HCT116 (cell line): ENCODE measurements around the gene TMEM86A. TPM values are rescaled to one million over a fixed set of nuclear protein-coding genes. Genes with fewer than 3 reads are reported as not detected.

Experiments
- ATAC-seq: fragments of 200-7000 bp; cut with Tn5 transposase; 2 replicates; pipeline ENCODE4 v1.9.1; 2020; ENCODE audit warnings: mild to moderate bottlenecking, moderate library complexity
- BruUV-seq: library from RNA; stranded (reverse); fragments of 400-500 nt; replicated peaks from 2 replicates; lab custom pipeline; 2021; lab: Mats Ljungman, UMichigan
- CTCF ChIA-PET: fragments of 300-600 bp; sonication (Branson Sonifier 250); formaldehyde crosslinking; loops from one replicate; lab custom pipeline; 2021; ENCODE audit warnings: antibody characterized with exemption; lab: Charles Lee
- POLR2A ChIA-PET: fragments of 300-600, 350-600 bp; sonication (Branson Sonifier 250); formaldehyde crosslinking; loops from one replicate; lab custom pipeline; 2021; ENCODE audit warnings: antibody characterized with exemption; lab: Charles Lee
- RAD21 ChIA-PET, 2 experiments: fragments of 300-600 bp; sonication (Branson Sonifier 250); formaldehyde crosslinking; loops; one replicate each; lab custom pipeline; 2023; ENCODE audit warnings: low total read pairs in 2 of 2; ENCODE audit not compliant: uncharacterized antibody in 2 of 2, unreplicated experiment in 2 of 2, low non-redundant PET in 1 of 2; lab: Charles Lee
- DNase-seq: peaks from one replicate; pipeline ENCODE4 v3.0.0-alpha.2; 2010; ENCODE audit warnings: low read depth, low spot score
- H2AFZ ChIP-seq: fragments of 200-600 bp; shearing (Covaris generic), sonication (generic); 2 replicates; pipeline ENCODE4 v1.6.1; 2017; ENCODE audit warnings: low read depth, mixed run types, mixed read lengths, antibody characterized with exemption, low read length; ENCODE audit not compliant: poor library complexity, severe bottlenecking
- H3K27ac ChIP-seq: 2 replicates; pipeline ENCODE4 v1.5.1; 2012; ENCODE audit warnings: low read depth, low read length
- H3K27me3 ChIP-seq: fragments of 200-600 bp; sonication (generic); 2 replicates; pipeline ENCODE4 v1.6.1; 2016; ENCODE audit warnings: mixed run types, low read length, mixed read lengths; ENCODE audit not compliant: insufficient read depth
- H3K36me3 ChIP-seq, 2 experiments: fragments of 200-500 bp in 1 of 2; fragments of 200-600 bp in 1 of 2; sonication (Bioruptor generic) in 1 of 2; sonication (generic) in 1 of 2; 2 replicates each; pipeline versions ENCODE4 v1.5.1 to v1.6.1; 2014 to 2016; ENCODE audit warnings: low read length in 2 of 2, inconsistent platforms in 1 of 2, mixed read lengths in 1 of 2, mixed run types in 1 of 2; ENCODE audit not compliant: insufficient read depth in 2 of 2, control insufficient read depth in 1 of 2
- H3K4me1 ChIP-seq, 2 experiments: fragments of 200-600 bp in 1 of 2; sonication (generic) in 1 of 2; 2 replicates each; pipeline versions ENCODE4 v1.5.1 to v1.6.1; 2012 to 2017; ENCODE audit warnings: low read length in 2 of 2, inconsistent platforms in 1 of 2, mild to moderate bottlenecking in 1 of 2, mixed read lengths in 1 of 2, mixed run types in 1 of 2, moderate library complexity in 1 of 2; ENCODE audit not compliant: insufficient read depth in 2 of 2, control insufficient read depth in 1 of 2
- H3K4me2 ChIP-seq: fragments of 200-600 bp; sonication (generic); 2 replicates; pipeline ENCODE4 v1.6.1; 2017; ENCODE audit warnings: mixed run types, low read length, mixed read lengths
- H3K4me3 ChIP-seq, 2 experiments: fragments of 200-600 bp in 1 of 2; sonication (generic) in 1 of 2; replicated peaks in 1 of 2; 2 replicates each; pipeline ENCODE4 v1.5.1; 2011 to 2016; ENCODE audit warnings: low read length in 2 of 2, control low read depth in 1 of 2, low read depth in 1 of 2, mild to moderate bottlenecking in 1 of 2, mixed read lengths in 1 of 2, mixed run types in 1 of 2
- H3K79me2 ChIP-seq: fragments of 200-600 bp; sonication (generic); 2 replicates; pipeline ENCODE4 v1.6.1; 2017; ENCODE audit warnings: mild to moderate bottlenecking, mixed run types, low read length, moderate library complexity, mixed read lengths; ENCODE audit not compliant: insufficient read depth
- H3K9ac ChIP-seq: fragments of 200-600 bp; sonication (generic); 2 replicates; pipeline ENCODE4 v1.6.1; 2016; ENCODE audit warnings: low read length, mixed read lengths
- H3K9me2 ChIP-seq: fragments of 200-600 bp; sonication (generic), shearing (Covaris generic); 2 replicates; pipeline ENCODE4 v1.6.1; 2017; ENCODE audit warnings: mixed run types, mild to moderate bottlenecking, moderate library complexity; ENCODE audit not compliant: insufficient read depth
- H3K9me3 ChIP-seq, 2 experiments: fragments of 200-500 bp in 1 of 2; fragments of 200-600 bp in 1 of 2; sonication (Bioruptor generic) in 1 of 2; sonication (generic) in 1 of 2; 2 replicates each; pipeline ENCODE4 v1.6.1; 2014 to 2017; ENCODE audit warnings: low read length in 2 of 2, mixed read lengths in 2 of 2, inconsistent platforms in 1 of 2, low read depth in 1 of 2, mild to moderate bottlenecking in 1 of 2, mixed run types in 1 of 2, moderate library complexity in 1 of 2; ENCODE audit not compliant: control insufficient read depth in 1 of 2, insufficient read depth in 1 of 2
- H4K20me1 ChIP-seq: fragments of 200-600 bp; sonication (generic), shearing (Covaris generic); 2 replicates; pipeline ENCODE4 v1.6.1; 2017; ENCODE audit warnings: mixed run types, mild to moderate bottlenecking, moderate library complexity; ENCODE audit not compliant: insufficient read depth
- ATF3 ChIP-seq: IDR thresholded peaks from 2 replicates; pipeline ENCODE4 v1.6.1; 2012
- CBX3 ChIP-seq: IDR thresholded peaks from 2 replicates; pipeline ENCODE4 v1.6.1; 2012; ENCODE audit warnings: low read depth
- EGR1 ChIP-seq: IDR thresholded peaks from 2 replicates; pipeline ENCODE4 v1.6.1; 2012; ENCODE audit warnings: low read depth
- ELF1 ChIP-seq: IDR thresholded peaks from 2 replicates; pipeline ENCODE4 v1.6.1; 2012; ENCODE audit warnings: low read depth, borderline replicate concordance
- EZH2 ChIP-seq: fragments of 200-600 bp; sonication (generic); IDR thresholded peaks from 2 replicates; pipeline ENCODE4 v1.6.1; 2017; ENCODE audit warnings: antibody characterized with exemption, mixed run types
- EZH2phosphoT487 ChIP-seq: fragments of 200-600 bp; IDR thresholded peaks from 2 replicates; pipeline ENCODE4 v1.6.1; 2018; ENCODE audit warnings: antibody characterized with exemption, borderline replicate concordance
- FOSL1 ChIP-seq: IDR thresholded peaks from 2 replicates; pipeline ENCODE4 v1.6.1; 2012; ENCODE audit warnings: low read depth
- MAX ChIP-seq: IDR thresholded peaks from 2 replicates; pipeline ENCODE4 v1.6.1; 2012
- POLR2A ChIP-seq: IDR thresholded peaks from 2 replicates; pipeline ENCODE4 v1.7.0; 2011; ENCODE audit warnings: borderline replicate concordance; ENCODE audit not compliant: insufficient read depth, insufficient read length; ENCODE audit errors: extremely low read depth
- RAD21 ChIP-seq: IDR thresholded peaks from 2 replicates; pipeline ENCODE4 v1.6.1; 2012; ENCODE audit warnings: low read depth, mild to moderate bottlenecking
- REST ChIP-seq: IDR thresholded peaks from 2 replicates; pipeline ENCODE4 v1.6.1; 2012; ENCODE audit warnings: low read depth
- SP1 ChIP-seq: IDR thresholded peaks from 2 replicates; pipeline ENCODE4 v1.6.1; 2012; ENCODE audit warnings: low read depth
- SRF ChIP-seq: IDR thresholded peaks from 2 replicates; pipeline ENCODE4 v1.6.1; 2012; ENCODE audit warnings: low read depth
- ZNF274 ChIP-seq: fragments of 200-500 bp; sonication (Bioruptor generic); IDR thresholded peaks from 2 replicates; pipeline ENCODE4 v1.6.1; 2014; ENCODE audit warnings: mild to moderate bottlenecking, low read depth, low read length, inconsistent platforms
- intact Hi-C: fragments of 100-400 bp; cut with micrococcal nuclease; formaldehyde crosslinking; loops from 2 replicates; pipeline ENCODE4 v1.10.0; 2022
- total RNA-seq: library from RNA; stranded (reverse); gene quantifications from one replicate; pipeline ENCODE4 v1.2.1, GENCODE V29; 2021; ENCODE audit not compliant: unreplicated experiment
- TF ChIP-seq, protein P1 (sequence below): IDR thresholded peaks from 2 replicates; pipeline ENCODE4 v1.6.1; 2011; ENCODE audit warnings: mild to moderate bottlenecking, low read length, moderate library complexity; ENCODE audit not compliant: insufficient replicate concordance; ENCODE audit errors: extremely low read depth

TMEM86A gene
- total RNA-seq, 1 experiment from 2014 or later = 2.0 TPM

- TF ChIP-seq REST (no peak), ATF3 (no peak)
These were observed 38.1 kb downstream of the TMEM86A start (continued) for GRCh38 chr11:18736590-18737148.

- DNase-seq (no peak), ATAC-seq (no peak)
- Histone ChIP-seq H3K4me2 (no peak overlapping the region), H3K4me1 (no peaks in the 10 kb centered on the region), H4K20me1 (no peaks in the 10 kb centered on the region), H2AFZ (no peak overlapping the region), H3K9ac (no peak overlapping the region), H3K9me3 (no peaks in the 10 kb centered on the region), H3K4me3 (no peak overlapping the region), H3K36me3 (no peaks in the 10 kb centered on the region), H3K27ac (no peak overlapping the region), H3K9me2 (no peaks in the 10 kb centered on the region), H3K27me3 (no peaks in the 10 kb centered on the region), H3K79me2 (no peaks in the 10 kb centered on the region)
- ChIA-PET RAD21 (no interaction called here), CTCF (interaction anchor here (0.8 to 1.6 kb wide), 2 partner anchors 10 to 16 kb away, joined by 4 read pairs; no protein-coding TSS in a partner anchor), POLR2A (no interaction called here)
- no TSS peak for BruUV-seq
- intact Hi-C loops = loop anchor here (2.0 kb wide), 1 partner anchor 495 kb away; no protein-coding TSS in a partner anchor
- no peak for TF ChIP-seq RAD21
- TF ChIP-seq POLR2A = no peak
- no peak for TF ChIP-seq EZH2
- TF ChIP-seq, protein P1, sequence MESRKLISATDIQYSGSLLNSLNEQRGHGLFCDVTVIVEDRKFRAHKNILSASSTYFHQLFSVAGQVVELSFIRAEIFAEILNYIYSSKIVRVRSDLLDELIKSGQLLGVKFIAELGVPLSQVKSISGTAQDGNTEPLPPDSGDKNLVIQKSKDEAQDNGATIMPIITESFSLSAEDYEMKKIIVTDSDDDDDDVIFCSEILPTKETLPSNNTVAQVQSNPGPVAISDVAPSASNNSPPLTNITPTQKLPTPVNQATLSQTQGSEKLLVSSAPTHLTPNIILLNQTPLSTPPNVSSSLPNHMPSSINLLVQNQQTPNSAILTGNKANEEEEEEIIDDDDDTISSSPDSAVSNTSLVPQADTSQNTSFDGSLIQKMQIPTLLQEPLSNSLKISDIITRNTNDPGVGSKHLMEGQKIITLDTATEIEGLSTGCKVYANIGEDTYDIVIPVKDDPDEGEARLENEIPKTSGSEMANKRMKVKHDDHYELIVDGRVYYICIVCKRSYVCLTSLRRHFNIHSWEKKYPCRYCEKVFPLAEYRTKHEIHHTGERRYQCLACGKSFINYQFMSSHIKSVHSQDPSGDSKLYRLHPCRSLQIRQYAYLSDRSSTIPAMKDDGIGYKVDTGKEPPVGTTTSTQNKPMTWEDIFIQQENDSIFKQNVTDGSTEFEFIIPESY = no peak
- no peak for TF ChIP-seq ELF1
- TF ChIP-seq EGR1 = no peak
- no peak for TF ChIP-seq ATF3
- no peak for TF ChIP-seq SRF
- no peak for TF ChIP-seq EZH2phosphoT487
- TF ChIP-seq REST = no peak
- TF ChIP-seq SP1 = no peak
- TF ChIP-seq CBX3 = no peak
- TF ChIP-seq ZNF274 = no peak
- TF ChIP-seq FOSL1 = no peak
- TF ChIP-seq MAX = no peak
These were observed 39.1 kb downstream of the TMEM86A start for GRCh38 chr11:18737642-18738041.
